H1 (cell line): ENCODE measurements around the gene LCLAT1. TPM values are rescaled to one million over a fixed set of nuclear protein-coding genes. Genes with fewer than 3 reads are reported as not detected.

Experiments used
- BACH1 ChIP-seq: IDR thresholded peaks from 2 replicates; pipeline ENCODE4 v1.6.1; 2012; ENCODE audit warnings: low read length, improper control_type of control experiment
- BCL11A ChIP-seq, 2 experiments: IDR thresholded peaks; one replicate each; pipeline ENCODE4 v1.6.1; 2011; ENCODE audit warnings: low read depth in 2 of 2, low read length in 2 of 2, mild to moderate bottlenecking in 2 of 2
- CBX5 ChIP-seq: fragments of 300-800, 300-1000 bp; sonication (generic); IDR thresholded peaks from 2 replicates; pipeline ENCODE4 v1.7.1; 2016; ENCODE audit warnings: antibody characterized with exemption, low read length, low read depth
- CHD7 ChIP-seq: fragments of 300-600 bp; sonication (generic); IDR thresholded peaks from 2 replicates; pipeline ENCODE4 v1.7.1; 2012; ENCODE audit warnings: low read length, moderate library complexity, mild to moderate bottlenecking, inconsistent platforms; ENCODE audit not compliant: insufficient replicate concordance
- CREB1 ChIP-seq: IDR thresholded peaks from 2 replicates; pipeline ENCODE4 v1.6.1; 2012; ENCODE audit warnings: inconsistent platforms
- GTF2F1 ChIP-seq: IDR thresholded peaks from 2 replicates; pipeline ENCODE4 v1.6.1; 2012; ENCODE audit warnings: low read depth, low read length, improper control_type of control experiment, borderline replicate concordance
- KDM4A ChIP-seq: IDR thresholded peaks from one replicate; pipeline ENCODE4 v1.7.1; 2012; ENCODE audit warnings: low read depth, mild to moderate bottlenecking, moderate library complexity, low read length, inconsistent platforms; ENCODE audit not compliant: severe bottlenecking
- TAF1 ChIP-seq: IDR thresholded peaks from 2 replicates; pipeline ENCODE4 v1.6.1; 2011; ENCODE audit warnings: mild to moderate bottlenecking, low read depth, low read length
- TAF7 ChIP-seq: optimal IDR thresholded peaks from 2 replicates; pipeline ENCODE3; 2011; ENCODE audit warnings: low read depth, mild to moderate bottlenecking, inconsistent platforms, low read length, moderate library complexity, borderline replicate concordance
- polyA plus RNA-seq, 7 experiments: library from polyadenylated mRNA; depleted of rRNA in 3 of 7; stranded (reverse) in 5 of 7; unstranded in 2 of 7; fragments of >200 nt in 5 of 7; fragments of 200-250 nt in 2 of 7; gene quantifications; 1 replicate in 5 of 7; 2 replicates in 1 of 7; 4 replicates in 1 of 7; pipeline versions ENCODE4 v1.2.1 to v1.2.3, GENCODE V29; 2011 to 2013; ENCODE audit warnings: missing spikeins in 2 of 7, mixed read lengths in 2 of 7
- total RNA-seq: library from RNA; stranded (reverse); fragmentation: NEBNext Ultra II Directional; extraction: Animal tissue kit (Norgen Biotek cat#: 25700); gene quantifications from 2 replicates; pipeline ENCODE4 v1.2.1, GENCODE V29; 2021

LCLAT1 gene
- total and polyA plus RNA-seq, 2 of the 8 experiments (the other 6 are each of a cell fraction or from before 2014, with no cell fraction given), result 7.6 to 22.0 TPM

- TF ChIP-seq CHD7 (no peak), TAF7 (no peak), CBX5 (no peak), BACH1 (no peak), TAF1 (no peak), CREB1 (no peak), KDM4A (no peak), BCL11A (IDR thresholded peaks at IDR 0.05; ENCODE audit: low read depth in 2 of 2, low read length in 2 of 2) (no peak), GTF2F1 (no peak)
- TF ChIP-seq, all 59 proteins: peak for 0
Observed at GRCh38 chr2:30580391-30580790, 133.3 kb downstream of the LCLAT1 start (continued).
